A673 (cell line): Measurements from ENCODE around the gene CREB3L1. TPM values are rescaled to one million over a fixed set of nuclear protein-coding genes. Genes with fewer than 3 reads are reported as not detected.
A peak's percentile ranks its signal among the peaks of the same experiment; 100 is the strongest.

Experiments
- BruUV-seq: library from RNA; stranded (reverse); fragments of 400-500 nt; replicated peaks from 2 replicates; lab custom pipeline; 2021; lab: Mats Ljungman, UMichigan
- CTCF ChIA-PET: fragments of 300-600 bp; sonication (Branson Sonifier 250); formaldehyde crosslinking; loops from one replicate; lab custom pipeline; 2022; ENCODE audit warnings: antibody characterized with exemption; lab: Charles Lee
- POLR2A ChIA-PET: fragments of 300-600 bp; sonication (Branson Sonifier 250); formaldehyde crosslinking; loops from one replicate; lab custom pipeline; 2022; ENCODE audit warnings: antibody characterized with exemption; ENCODE audit not compliant: low non-redundant PET; lab: Charles Lee
- DNase-seq: peaks from one replicate; pipeline ENCODE4 v3.0.0-alpha.2; 2015; ENCODE audit warnings: low spot score
- H3K27ac ChIP-seq: fragments of 200-600 bp; sonication (generic); 2 replicates; pipeline ENCODE4 v1.5.1; 2016; ENCODE audit warnings: mixed run types, low read depth, mild to moderate bottlenecking, mixed read lengths, antibody characterized with exemption, low read length; ENCODE audit not compliant: poor library complexity, severe bottlenecking
- H3K27me3 ChIP-seq: fragments of 200-600 bp; sonication (generic); replicated peaks from 2 replicates; pipeline ENCODE4 v1.6.1; 2017; ENCODE audit warnings: mixed run types, low read depth, mild to moderate bottlenecking, mixed read lengths, antibody characterized with exemption, low read length; ENCODE audit not compliant: insufficient read depth, poor library complexity
- H3K36me3 ChIP-seq: fragments of 200-600 bp; sonication (generic); 2 replicates; pipeline ENCODE4 v1.6.1; 2016; ENCODE audit warnings: mixed run types, mild to moderate bottlenecking, mixed read lengths, antibody characterized with exemption, low read length; ENCODE audit not compliant: insufficient read depth, poor library complexity, severe bottlenecking
- H3K4me1 ChIP-seq: fragments of 200-600 bp; sonication (generic); 2 replicates; pipeline ENCODE4 v1.6.1; 2017; ENCODE audit warnings: mixed run types, mild to moderate bottlenecking, mixed read lengths, antibody characterized with exemption, low read length; ENCODE audit not compliant: insufficient read depth, poor library complexity, severe bottlenecking
- H3K4me3 ChIP-seq: fragments of 200-600 bp; sonication (generic); 2 replicates; pipeline ENCODE4 v1.5.1; 2016; ENCODE audit warnings: low read depth, mixed run types, mild to moderate bottlenecking, mixed read lengths, low read length; ENCODE audit not compliant: poor library complexity, severe bottlenecking
- H3K9me3 ChIP-seq: fragments of 200-600 bp; sonication (generic); 2 replicates; pipeline ENCODE4 v1.6.1; 2016; ENCODE audit warnings: mixed run types, low read depth, mild to moderate bottlenecking, mixed read lengths, antibody characterized with exemption, low read length; ENCODE audit not compliant: poor library complexity, severe bottlenecking
- EZH2 ChIP-seq: fragments of 200-600 bp; sonication (generic); IDR thresholded peaks from 2 replicates; pipeline ENCODE4 v1.6.1; 2017; ENCODE audit warnings: borderline replicate concordance, low read depth, mild to moderate bottlenecking, mixed read lengths, antibody characterized with exemption, low read length; ENCODE audit not compliant: poor library complexity, severe bottlenecking
- intact Hi-C: fragments of 100-400 bp; cut with micrococcal nuclease; formaldehyde crosslinking; loops from one replicate; pipeline ENCODE4 v1.10.0; 2022; ENCODE audit not compliant: unreplicated experiment
- total RNA-seq: library from RNA; stranded (reverse); gene quantifications from 2 replicates; pipeline ENCODE4 v1.2.3, GENCODE V29; 2021
- TF ChIP-seq, protein P1 (sequence below): fragments of 300-800, 200-600 bp; sonication (generic); conservative IDR thresholded peaks from 2 replicates; pipeline ENCODE4 v1.5.1; 2017; ENCODE audit warnings: low read depth, mild to moderate bottlenecking, antibody characterized with exemption, low read length, moderate library complexity, mixed read lengths

Gene CREB3L1
- total RNA-seq, 1 experiment from 2014 or later, result 3.5 TPM

DNA sequence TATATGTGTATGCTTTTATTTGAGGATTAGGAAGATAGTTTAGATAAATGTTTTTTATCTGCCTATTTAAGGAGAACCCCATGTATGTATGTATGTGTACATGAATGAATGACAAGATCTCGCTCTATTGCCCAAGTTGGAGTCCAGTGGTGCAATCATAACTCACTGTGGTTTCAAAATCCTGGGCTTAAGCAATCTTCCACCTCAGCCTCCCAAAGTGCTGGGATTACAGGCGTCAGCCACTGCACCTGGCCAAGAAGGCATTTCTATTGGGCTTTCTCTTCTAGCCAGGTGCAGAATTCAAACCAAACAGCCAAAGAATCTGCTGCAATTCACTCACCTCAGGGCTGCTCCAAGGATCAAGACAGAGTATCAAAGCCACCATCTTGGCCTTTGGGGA is 44.3 kb downstream of the CREB3L1 start:
- intact Hi-C loops, result no loop called here
- no peak overlapping the region for H3K27ac ChIP-seq
- DNase-seq, result no peak
- no peaks in the 10 kb centered on the region for H3K9me3 ChIP-seq
- no peak for TF ChIP-seq EZH2
- TF ChIP-seq, protein P1, sequence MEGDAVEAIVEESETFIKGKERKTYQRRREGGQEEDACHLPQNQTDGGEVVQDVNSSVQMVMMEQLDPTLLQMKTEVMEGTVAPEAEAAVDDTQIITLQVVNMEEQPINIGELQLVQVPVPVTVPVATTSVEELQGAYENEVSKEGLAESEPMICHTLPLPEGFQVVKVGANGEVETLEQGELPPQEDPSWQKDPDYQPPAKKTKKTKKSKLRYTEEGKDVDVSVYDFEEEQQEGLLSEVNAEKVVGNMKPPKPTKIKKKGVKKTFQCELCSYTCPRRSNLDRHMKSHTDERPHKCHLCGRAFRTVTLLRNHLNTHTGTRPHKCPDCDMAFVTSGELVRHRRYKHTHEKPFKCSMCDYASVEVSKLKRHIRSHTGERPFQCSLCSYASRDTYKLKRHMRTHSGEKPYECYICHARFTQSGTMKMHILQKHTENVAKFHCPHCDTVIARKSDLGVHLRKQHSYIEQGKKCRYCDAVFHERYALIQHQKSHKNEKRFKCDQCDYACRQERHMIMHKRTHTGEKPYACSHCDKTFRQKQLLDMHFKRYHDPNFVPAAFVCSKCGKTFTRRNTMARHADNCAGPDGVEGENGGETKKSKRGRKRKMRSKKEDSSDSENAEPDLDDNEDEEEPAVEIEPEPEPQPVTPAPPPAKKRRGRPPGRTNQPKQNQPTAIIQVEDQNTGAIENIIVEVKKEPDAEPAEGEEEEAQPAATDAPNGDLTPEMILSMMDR, result no peak
- no peaks in the 10 kb centered on the region for H3K4me1 ChIP-seq
- no peak overlapping the region for H3K4me3 ChIP-seq
- no peaks in the 10 kb centered on the region for H3K27me3 ChIP-seq
- no peaks in the 10 kb centered on the region for H3K36me3 ChIP-seq
- CTCF ChIA-PET, result no interaction called here
- no TSS peak for BruUV-seq
- POLR2A ChIA-PET, result no interaction called here

DNA sequence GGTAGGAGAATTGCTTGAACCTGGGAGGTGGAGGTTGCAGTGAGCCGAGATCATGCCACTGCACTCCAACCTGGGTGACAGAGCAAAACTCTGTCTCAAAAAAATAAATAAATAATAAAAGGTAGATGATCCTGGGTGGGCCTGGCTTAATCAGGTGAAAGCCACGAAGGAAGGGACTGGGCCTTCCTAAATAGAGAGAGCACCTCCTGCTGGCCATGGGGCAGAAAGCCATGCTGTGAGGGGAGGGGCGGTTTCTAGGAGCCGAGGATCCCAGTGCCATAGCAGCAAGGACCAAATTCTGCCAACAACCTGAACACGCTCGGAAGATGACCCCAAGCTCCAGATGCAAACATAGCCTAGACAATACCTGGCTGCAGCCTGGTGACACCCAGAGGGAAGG is 45.3 kb downstream of the CREB3L1 start:
- Histone ChIP-seq H3K4me3 (no peak overlapping the region), H3K9me3 (no peaks in the 10 kb centered on the region), H3K4me1 (no peaks in the 10 kb centered on the region), H3K36me3 (no peaks in the 10 kb centered on the region), H3K27ac (no peak overlapping the region), H3K27me3 (no peaks in the 10 kb centered on the region)
- DNase-seq, result peak; percentile 67
- no TSS peak for BruUV-seq
- CTCF ChIA-PET, result no interaction called here
- intact Hi-C loops, result no loop called here
- POLR2A ChIA-PET, result no interaction called here
- TF ChIP-seq, protein P1, result peak; percentile 66
- no peak for TF ChIP-seq EZH2

DNA sequence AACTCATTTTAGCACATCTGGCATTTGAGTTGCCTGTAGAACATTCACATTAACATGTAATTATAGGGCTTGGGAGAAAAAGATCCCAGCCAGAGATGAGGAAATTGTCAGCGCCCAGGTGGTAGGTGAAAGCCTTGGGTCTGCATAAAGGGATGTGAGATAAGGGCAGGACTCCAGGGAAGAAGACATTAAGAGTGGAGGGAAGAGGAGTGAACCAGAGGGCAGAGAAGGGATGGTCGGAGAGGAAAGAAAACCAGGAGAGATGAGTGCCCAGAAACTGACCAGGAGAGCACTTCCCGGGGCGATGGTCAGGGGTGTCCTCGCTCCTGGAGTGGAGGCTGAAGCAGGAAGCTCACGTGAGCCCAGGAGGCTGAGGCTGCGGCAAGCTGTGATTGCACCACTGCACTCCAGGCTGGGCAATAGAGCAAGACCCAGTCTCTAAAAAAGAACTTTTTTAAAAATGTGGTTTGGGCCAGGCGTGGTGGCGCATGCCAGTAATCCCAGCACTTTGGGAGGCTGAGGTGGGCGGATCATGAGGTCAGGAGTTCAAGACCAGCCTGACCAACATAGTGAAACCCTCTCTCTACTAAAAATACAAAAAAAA is 49.5 kb downstream of the CREB3L1 start:
- no peak for DNase-seq
- no peaks in the 10 kb centered on the region for H3K36me3 ChIP-seq
- peaks cover 15% of the 10 kb centered on the region for H3K4me1 ChIP-seq
- H3K4me3 ChIP-seq, result no peak overlapping the region
- ChIA-PET CTCF (interaction anchor here (0.6 kb wide), 1 partner anchor 84 kb away, joined by 3 read pairs; no protein-coding TSS in a partner anchor), POLR2A (no interaction called here)
- BruUV-seq, result no TSS peak
- no peak overlapping the region for H3K27ac ChIP-seq
- intact Hi-C loops, result no loop called here
- TF ChIP-seq, protein P1, result no peak
- no peaks in the 10 kb centered on the region for H3K27me3 ChIP-seq
- no peaks in the 10 kb centered on the region for H3K9me3 ChIP-seq
